Hindlimb muscle (tissue), 1 donor: ENCODE measurements around the gene PPFIA3. TPM values are rescaled to one million over a fixed set of nuclear protein-coding genes. Genes with fewer than 3 reads are reported as not detected.
"Not testable (repeated sequence)": the region's sequence is repeated elsewhere in the genome, so short reads cannot be mapped to it uniquely, and the experiment has no call there.

ENCODE experiments used
- DNase-seq: peaks from one replicate; pipeline ENCODE4 v3.0.0-alpha.2; 2013
- polyA plus RNA-seq: library from polyadenylated mRNA; unstranded; fragments of 120-200 nt; gene quantifications from one replicate; pipeline ENCODE4 v1.2.1, GENCODE V29; 2013; ENCODE audit not compliant: insufficient read length

Gene PPFIA3
- polyA plus RNA-seq, 1 donor = 10.0 TPM

- DNase-seq = no peak
These were observed 15.8 kb upstream of the PPFIA3 start for GRCh38 chr19:49103331-49104085.

GRCh38 chr19:49104229-49104864 lies 15.0 kb upstream of the PPFIA3 start:
- DNase-seq = peak; percentile 67

- no peak for DNase-seq
These were observed 12.7 kb upstream of the PPFIA3 start for GRCh38 chr19:49106648-49107135.

GRCh38 chr19:49107625-49108459 lies 11.5 kb upstream of the PPFIA3 start:
- no peak for DNase-seq

- no peak for DNase-seq
These were observed 10.3 kb upstream of the PPFIA3 start for GRCh38 chr19:49109051-49109450.

GRCh38 chr19:49109569-49110233 lies 9.6 kb upstream of the PPFIA3 start:
- DNase-seq = no peak

- no peak for DNase-seq
These were observed 8.8 kb upstream of the PPFIA3 start for GRCh38 chr19:49110567-49110966.

GRCh38 chr19:49111218-49111998 lies 7.9 kb upstream of the PPFIA3 start:
- DNase-seq = no peak

GRCh38 chr19:49113762-49114629 lies 5.3 kb upstream of the PPFIA3 start, which contains the start of gene LIN7B:
Gene LIN7B (plus strand): TSS chr19:49114370. CDS start chr19:49114405, 35 bp downstream.
- DNase-seq = peak; percentile 78

- peak; percentile 53 for DNase-seq
These were observed 4.5 kb upstream of the PPFIA3 start for GRCh38 chr19:49114630-49115363.

GRCh38 chr19:49116544-49116943 lies 2.8 kb upstream of the PPFIA3 start:
- DNase-seq = no peak

GRCh38 chr19:49117677-49118564 lies 1.4 kb upstream of the PPFIA3 start:
- no peak for DNase-seq

GRCh38 chr19:49118565-49119410 lies 556 bp upstream of the PPFIA3 start, which contains the start of gene C19orf73:
Gene C19orf73 (minus strand): TSS chr19:49119143. CDS start chr19:49119022, 121 bp downstream.
- peak; percentile 95 for DNase-seq

GRCh38 chr19:49120325-49120683 lies 960 bp downstream of the PPFIA3 start:
- no peak for DNase-seq

GRCh38 chr19:49120868-49121267 lies 1.5 kb downstream of the PPFIA3 start:
- no peak for DNase-seq

- not testable (repeated sequence) for DNase-seq
These were observed 2.5 kb downstream of the PPFIA3 start for GRCh38 chr19:49121841-49122240.

- DNase-seq = not testable (repeated sequence)
These were observed 3.9 kb downstream of the PPFIA3 start for GRCh38 chr19:49123285-49123684.
